OCI-LY7 (cell line): ENCODE data around the gene TXNDC11. TPM values are rescaled to one million over a fixed set of nuclear protein-coding genes. Genes with fewer than 3 reads are reported as not detected.
A peak's percentile ranks its signal among the peaks of the same experiment; 100 is the strongest.

ENCODE experiments used
- BruUV-seq: library from RNA; stranded (reverse); fragments of 400-500 nt; replicated peaks from 2 replicates; lab custom pipeline; 2021; lab: Mats Ljungman, UMichigan
- CTCF ChIA-PET: fragments of 300-600 bp; sonication (Branson Sonifier 250); formaldehyde crosslinking; loops from one replicate; lab custom pipeline; 2022; ENCODE audit warnings: antibody characterized with exemption; ENCODE audit not compliant: unreplicated experiment; lab: Charles Lee
- POLR2A ChIA-PET: fragments of 300-600 bp; sonication (Branson Sonifier 250); formaldehyde crosslinking; loops from one replicate; lab custom pipeline; 2022; ENCODE audit warnings: antibody characterized with exemption; lab: Charles Lee
- DNase-seq: peaks from one replicate; pipeline ENCODE4 v3.0.0-alpha.2; 2015; ENCODE audit warnings: low spot score
- H2AFZ ChIP-seq: fragments of 200-600 bp; sonication (generic), shearing (Covaris generic); 2 replicates; pipeline ENCODE4 v1.6.1; 2014; ENCODE audit warnings: mild to moderate bottlenecking, antibody characterized with exemption, low read length, moderate library complexity
- H3K27ac ChIP-seq: fragments of 200-600 bp; sonication (generic); 2 replicates; pipeline ENCODE4 v1.5.1; 2014; ENCODE audit warnings: mixed run types, low read depth, mild to moderate bottlenecking, moderate library complexity, low read length, inconsistent platforms; ENCODE audit not compliant: poor library complexity, severe bottlenecking
- H3K36me3 ChIP-seq: fragments of 200-600 bp; sonication (generic); 2 replicates; pipeline ENCODE4 v1.6.1; 2014; ENCODE audit warnings: mild to moderate bottlenecking, antibody characterized with exemption, low read length, moderate library complexity, mixed read lengths; ENCODE audit not compliant: insufficient read depth
- H3K4me1 ChIP-seq: fragments of 200-600 bp; sonication (generic); 2 replicates; pipeline ENCODE4 v1.5.1; 2014; ENCODE audit warnings: mild to moderate bottlenecking, low read length; ENCODE audit not compliant: insufficient read depth, poor library complexity, severe bottlenecking
- H3K4me2 ChIP-seq: fragments of 200-600 bp; sonication (generic); 2 replicates; pipeline ENCODE4 v1.6.1; 2014; ENCODE audit warnings: mild to moderate bottlenecking, low read length
- H3K4me3 ChIP-seq: fragments of 200-600 bp; sonication (generic); 2 replicates; pipeline ENCODE4 v1.5.1; 2014; ENCODE audit warnings: mild to moderate bottlenecking, low read depth, low read length; ENCODE audit not compliant: poor library complexity, severe bottlenecking
- H3K79me2 ChIP-seq: fragments of 200-600 bp; sonication (generic); 2 replicates; pipeline ENCODE4 v1.6.1; 2016; ENCODE audit warnings: low read depth, mild to moderate bottlenecking, low read length, moderate library complexity, mixed read lengths; ENCODE audit not compliant: insufficient read depth
- H3K9me2 ChIP-seq: fragments of 200-600 bp; sonication (generic); 2 replicates; pipeline ENCODE4 v1.6.1; 2016; ENCODE audit warnings: mild to moderate bottlenecking, low read length, mixed read lengths; ENCODE audit not compliant: insufficient read depth
- H3K9me3 ChIP-seq: fragments of 200-600 bp; sonication (generic); 2 replicates; pipeline ENCODE4 v1.6.1; 2014; ENCODE audit warnings: mild to moderate bottlenecking, mixed run types, low read length, mixed read lengths
- H4K20me1 ChIP-seq: fragments of 200-600 bp; sonication (generic); 2 replicates; pipeline ENCODE4 v1.6.1; 2014; ENCODE audit warnings: mild to moderate bottlenecking, antibody characterized with exemption, low read length, moderate library complexity, mixed read lengths; ENCODE audit not compliant: insufficient read depth
- EZH2phosphoT487 ChIP-seq: fragments of 200-600 bp; sonication (generic); IDR thresholded peaks from 2 replicates; pipeline ENCODE4 v1.6.1; 2018; ENCODE audit warnings: low read depth, borderline replicate concordance, mild to moderate bottlenecking, mixed run types, antibody characterized with exemption, low read length, moderate library complexity, mixed read lengths
- intact Hi-C: fragments of 100-400 bp; cut with micrococcal nuclease; formaldehyde crosslinking; loops from one replicate; pipeline ENCODE4 v1.10.0; 2022; ENCODE audit not compliant: unreplicated experiment
- total RNA-seq, 2 experiments: library from RNA; depleted of rRNA in 1 of 2; stranded (reverse); fragments of >200 nt in 1 of 2; shearing (Covaris generic) in 1 of 2; gene quantifications; 2 replicates each; pipeline ENCODE4 v1.2.3, GENCODE V29; 2014 to 2022
- TF ChIP-seq, protein P1 (sequence below): fragments of 200-600 bp; sonication (generic); conservative IDR thresholded peaks from 2 replicates; pipeline ENCODE4 v1.5.1; 2014; ENCODE audit warnings: mild to moderate bottlenecking, antibody characterized with exemption, low read length, moderate library complexity, mixed read lengths

The TXNDC11 gene
- total RNA-seq, 2 experiments from 2014 or later: 88.6 to 96.0 TPM

DNA sequence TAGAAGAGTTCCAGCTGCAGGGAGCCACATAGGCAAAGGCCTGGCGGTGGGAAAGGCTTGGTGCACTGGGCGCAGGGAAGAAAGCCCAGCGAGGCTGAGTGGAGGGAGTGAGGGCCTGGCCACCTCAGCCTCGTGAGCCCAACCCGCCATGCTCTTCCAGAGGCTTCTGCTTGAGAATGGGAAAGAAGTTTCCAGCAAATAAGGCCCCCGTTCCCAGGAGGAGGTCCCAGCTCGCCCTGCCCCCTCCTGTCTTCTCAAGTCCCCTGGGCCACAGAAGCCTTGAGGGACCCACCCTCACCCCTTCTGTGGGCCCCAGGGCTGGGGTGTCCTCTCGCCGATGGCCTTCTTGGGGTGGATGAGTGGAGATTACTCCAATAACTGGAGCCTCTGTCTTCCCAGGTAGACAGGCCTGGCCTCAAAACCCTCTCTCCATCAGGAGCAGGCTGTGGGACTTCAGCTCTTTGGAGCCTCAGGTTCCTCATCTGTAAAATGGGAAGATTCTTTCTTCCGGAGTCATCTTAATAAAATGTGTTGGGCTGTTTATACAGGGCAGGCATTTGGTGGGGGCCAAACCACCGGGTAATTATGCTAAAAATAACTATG is 75.3 kb downstream of the TXNDC11 start:
- Histone ChIP-seq H3K4me1 (peaks cover 77% of the 10 kb centered on the region), H3K27ac (peak overlapping the region; percentile 74), H3K9me2 (no peaks in the 10 kb centered on the region), H2AFZ (no peak overlapping the region; the same call in 1 of the 2 replicates), H3K36me3 (peaks cover 3% of the 10 kb centered on the region; the same call in 1 of the 2 replicates), H3K4me3 (peak overlapping the region; percentile 64), H3K9me3 (no peaks in the 10 kb centered on the region), H3K79me2 (peaks cover 37% of the 10 kb centered on the region), H4K20me1 (peaks cover 5% of the 10 kb centered on the region; the same call in 1 of the 2 replicates), H3K4me2 (peak overlapping the region; percentile 85)
- TF ChIP-seq EZH2phosphoT487: no peak
- TF ChIP-seq, protein P1, sequence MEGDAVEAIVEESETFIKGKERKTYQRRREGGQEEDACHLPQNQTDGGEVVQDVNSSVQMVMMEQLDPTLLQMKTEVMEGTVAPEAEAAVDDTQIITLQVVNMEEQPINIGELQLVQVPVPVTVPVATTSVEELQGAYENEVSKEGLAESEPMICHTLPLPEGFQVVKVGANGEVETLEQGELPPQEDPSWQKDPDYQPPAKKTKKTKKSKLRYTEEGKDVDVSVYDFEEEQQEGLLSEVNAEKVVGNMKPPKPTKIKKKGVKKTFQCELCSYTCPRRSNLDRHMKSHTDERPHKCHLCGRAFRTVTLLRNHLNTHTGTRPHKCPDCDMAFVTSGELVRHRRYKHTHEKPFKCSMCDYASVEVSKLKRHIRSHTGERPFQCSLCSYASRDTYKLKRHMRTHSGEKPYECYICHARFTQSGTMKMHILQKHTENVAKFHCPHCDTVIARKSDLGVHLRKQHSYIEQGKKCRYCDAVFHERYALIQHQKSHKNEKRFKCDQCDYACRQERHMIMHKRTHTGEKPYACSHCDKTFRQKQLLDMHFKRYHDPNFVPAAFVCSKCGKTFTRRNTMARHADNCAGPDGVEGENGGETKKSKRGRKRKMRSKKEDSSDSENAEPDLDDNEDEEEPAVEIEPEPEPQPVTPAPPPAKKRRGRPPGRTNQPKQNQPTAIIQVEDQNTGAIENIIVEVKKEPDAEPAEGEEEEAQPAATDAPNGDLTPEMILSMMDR: no peak
- no TSS peak for BruUV-seq
- DNase-seq: no peak
- POLR2A ChIA-PET: interaction anchor here (0.8 kb wide), 1 partner anchor 16 kb away, joined by 4 read pairs; no protein-coding TSS in a partner anchor
- CTCF ChIA-PET: no interaction called here
- intact Hi-C loops: no loop called here

GRCh38 chr16:11666103-11667055 is 76.3 kb downstream of the TXNDC11 start:
- Histone ChIP-seq H3K9me2 (no peaks in the 10 kb centered on the region), H3K4me2 (peak overlapping the region; percentile 85), H3K36me3 (peaks cover under 1% of the 10 kb centered on the region; the same call in 1 of the 2 replicates), H3K9me3 (no peaks in the 10 kb centered on the region), H3K4me1 (peaks cover 68% of the 10 kb centered on the region), H4K20me1 (peaks cover 5% of the 10 kb centered on the region; the same call in 1 of the 2 replicates), H3K79me2 (peaks cover 27% of the 10 kb centered on the region), H3K4me3 (no peak overlapping the region), H3K27ac (peak overlapping the region; percentile 74), H2AFZ (no peak overlapping the region)
- intact Hi-C loops: no loop called here
- TF ChIP-seq, protein P1: no peak
- ChIA-PET CTCF (interaction anchor here (1.5 kb wide), 2 partner anchors 22 to 23 kb away, joined by 4 to 5 read pairs; no protein-coding TSS in a partner anchor), POLR2A (interaction anchor here (0.8 to 1.8 kb wide), 3 partner anchors 14 to 23 kb away, joined by 4 to 5 read pairs (median 4); no protein-coding TSS in a partner anchor)
- BruUV-seq: no TSS peak
- no peak for DNase-seq
